AG04449 (cell line): ENCODE results near the gene LRBA.
"Not testable (repeated sequence)": the region's sequence is repeated elsewhere in the genome, so short reads cannot be mapped to it uniquely, and the experiment has no call there.

Source experiments
- CTCF ChIA-PET: fragments of 350-600 bp; formaldehyde crosslinking; extraction: SDS; loops from one replicate; lab custom pipeline; 2021; ENCODE audit warnings: antibody characterized with exemption; lab: Yijun Ruan, JAX
- POLR2A ChIA-PET: fragments of 400-600, 350-600 bp; formaldehyde crosslinking; extraction: SDS; loops from one replicate; lab custom pipeline; 2020; ENCODE audit warnings: antibody characterized with exemption, inconsistent platforms; lab: Yijun Ruan, JAX
- DNase-seq: peaks from one replicate; pipeline ENCODE4 v3.0.0-alpha.2; 2010; ENCODE audit warnings: low read depth, low spot score
- H3K4me3 ChIP-seq: 2 replicates; pipeline ENCODE4 v1.5.1; 2011; ENCODE audit warnings: low read depth, mild to moderate bottlenecking, control low read depth, low read length
- TF ChIP-seq, protein P1 (sequence below): IDR thresholded peaks from one replicate; pipeline ENCODE4 v1.5.1; 2011; ENCODE audit warnings: mild to moderate bottlenecking, moderate library complexity, low read length, control low read depth, inconsistent platforms; ENCODE audit not compliant: insufficient read depth; ENCODE audit errors: missing control alignments

Gene LRBA

DNA sequence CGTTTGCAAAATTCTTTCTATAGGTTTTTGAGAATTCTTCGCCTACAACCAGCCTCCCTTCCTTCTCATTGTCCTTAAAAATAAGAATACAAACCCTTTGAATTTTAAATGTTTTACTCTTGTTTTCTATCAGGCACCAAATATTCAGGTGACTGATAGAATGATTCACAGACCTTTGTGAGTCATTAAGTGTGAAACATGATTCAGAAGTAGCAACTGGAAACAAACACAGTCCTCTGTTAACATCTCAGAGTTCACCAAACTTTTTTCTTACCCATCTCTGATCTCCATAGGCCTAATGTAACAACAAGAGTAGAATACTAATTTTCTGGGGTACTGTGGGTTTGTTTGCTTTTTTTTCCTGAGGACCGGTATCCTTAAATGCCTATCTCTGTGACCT lies 496.5 kb downstream of the LRBA start:
- ChIA-PET POLR2A (no interaction called here), CTCF (no interaction called here)
- no peak overlapping the region for H3K4me3 ChIP-seq
- TF ChIP-seq, protein P1, sequence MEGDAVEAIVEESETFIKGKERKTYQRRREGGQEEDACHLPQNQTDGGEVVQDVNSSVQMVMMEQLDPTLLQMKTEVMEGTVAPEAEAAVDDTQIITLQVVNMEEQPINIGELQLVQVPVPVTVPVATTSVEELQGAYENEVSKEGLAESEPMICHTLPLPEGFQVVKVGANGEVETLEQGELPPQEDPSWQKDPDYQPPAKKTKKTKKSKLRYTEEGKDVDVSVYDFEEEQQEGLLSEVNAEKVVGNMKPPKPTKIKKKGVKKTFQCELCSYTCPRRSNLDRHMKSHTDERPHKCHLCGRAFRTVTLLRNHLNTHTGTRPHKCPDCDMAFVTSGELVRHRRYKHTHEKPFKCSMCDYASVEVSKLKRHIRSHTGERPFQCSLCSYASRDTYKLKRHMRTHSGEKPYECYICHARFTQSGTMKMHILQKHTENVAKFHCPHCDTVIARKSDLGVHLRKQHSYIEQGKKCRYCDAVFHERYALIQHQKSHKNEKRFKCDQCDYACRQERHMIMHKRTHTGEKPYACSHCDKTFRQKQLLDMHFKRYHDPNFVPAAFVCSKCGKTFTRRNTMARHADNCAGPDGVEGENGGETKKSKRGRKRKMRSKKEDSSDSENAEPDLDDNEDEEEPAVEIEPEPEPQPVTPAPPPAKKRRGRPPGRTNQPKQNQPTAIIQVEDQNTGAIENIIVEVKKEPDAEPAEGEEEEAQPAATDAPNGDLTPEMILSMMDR: no peak
- no peak for DNase-seq

DNA sequence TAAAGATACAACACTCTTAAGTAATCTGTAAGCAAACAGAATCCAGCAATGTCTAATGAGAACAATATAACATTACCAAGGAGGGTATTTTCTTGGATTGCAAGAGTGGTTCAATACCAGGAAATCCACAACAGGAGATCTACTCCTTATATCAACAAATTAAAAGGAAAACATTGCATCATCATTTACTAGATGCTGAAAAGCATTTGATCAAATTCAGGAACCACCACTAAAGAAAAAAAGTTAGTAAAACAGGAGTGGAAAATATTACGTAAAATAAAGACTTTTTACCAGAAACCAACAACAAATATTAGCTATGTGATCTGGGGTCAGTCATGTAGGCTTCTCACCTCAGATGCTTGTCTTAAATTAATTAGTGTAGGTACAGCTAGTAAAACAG lies 499.9 kb downstream of the LRBA start:
- ChIA-PET CTCF (interaction anchor here (1.4 to 1.6 kb wide), 2 partner anchors 13 to 14 kb away, joined by 3 to 4 read pairs; no protein-coding TSS in a partner anchor), POLR2A (no interaction called here)
- no peak overlapping the region for H3K4me3 ChIP-seq
- DNase-seq: no peak
- TF ChIP-seq, protein P1: no peak

DNA sequence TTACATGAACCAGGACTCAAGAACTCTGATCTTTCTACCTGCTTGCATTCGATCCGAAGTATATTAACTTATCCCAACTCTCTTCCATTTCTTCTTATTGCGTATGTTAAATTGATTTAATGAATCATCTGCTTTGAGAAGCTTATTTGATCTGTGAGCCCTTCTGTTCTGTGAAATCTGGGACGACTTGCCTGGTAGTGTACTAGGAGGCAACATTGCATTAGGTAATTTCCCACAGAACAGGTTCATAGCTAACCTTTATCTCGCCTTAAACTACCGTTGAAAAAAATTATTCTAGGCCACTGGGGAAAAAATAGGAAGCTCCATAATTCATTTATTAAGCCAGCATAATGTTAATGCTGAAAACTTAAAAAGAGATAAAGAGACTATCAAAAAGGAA lies 500.4 kb downstream of the LRBA start:
- ChIA-PET POLR2A (no interaction called here), CTCF (interaction anchor here (1.4 to 1.6 kb wide), 2 partner anchors 13 to 14 kb away, joined by 3 to 4 read pairs; no protein-coding TSS in a partner anchor)
- TF ChIP-seq, protein P1: no peak
- no peak for DNase-seq
- H3K4me3 ChIP-seq: no peak overlapping the region

DNA sequence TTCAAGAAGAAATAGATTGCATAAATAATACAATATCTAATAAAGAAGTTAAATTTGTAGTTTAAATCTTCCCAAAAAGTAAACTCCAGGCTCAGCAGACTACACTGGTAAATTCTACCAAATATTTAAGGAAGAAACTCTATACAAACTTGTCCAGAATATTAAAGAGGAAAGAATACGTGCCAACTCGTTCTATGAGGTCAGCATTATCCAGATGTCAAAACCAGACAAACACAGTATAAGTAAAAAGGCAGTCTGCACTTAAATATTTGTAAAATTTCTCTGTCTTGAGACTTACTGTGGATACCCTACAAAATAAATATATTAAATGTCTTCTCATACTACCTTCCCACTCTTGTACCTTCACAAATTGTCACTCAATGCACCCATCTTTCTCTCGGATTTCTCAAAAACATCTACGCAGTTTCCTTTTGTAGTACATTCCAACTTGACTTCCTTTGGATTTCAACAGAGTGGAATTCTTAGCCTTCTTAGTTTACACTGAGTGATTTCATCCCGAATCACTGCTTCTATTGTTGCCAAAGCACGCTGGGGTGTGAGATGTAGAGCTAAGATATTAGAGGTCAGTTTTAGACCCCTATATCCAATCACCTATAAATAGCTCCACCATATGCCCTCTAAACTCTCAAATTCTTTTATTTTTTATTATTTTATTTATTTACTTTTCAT lies 504.8 kb downstream of the LRBA start:
- ChIA-PET POLR2A (no interaction called here), CTCF (no interaction called here)
- H3K4me3 ChIP-seq: peak overlapping the region; percentile 2; the same call in 1 of the 2 replicates
- TF ChIP-seq, protein P1: no peak
- DNase-seq: peak; percentile 28

DNA sequence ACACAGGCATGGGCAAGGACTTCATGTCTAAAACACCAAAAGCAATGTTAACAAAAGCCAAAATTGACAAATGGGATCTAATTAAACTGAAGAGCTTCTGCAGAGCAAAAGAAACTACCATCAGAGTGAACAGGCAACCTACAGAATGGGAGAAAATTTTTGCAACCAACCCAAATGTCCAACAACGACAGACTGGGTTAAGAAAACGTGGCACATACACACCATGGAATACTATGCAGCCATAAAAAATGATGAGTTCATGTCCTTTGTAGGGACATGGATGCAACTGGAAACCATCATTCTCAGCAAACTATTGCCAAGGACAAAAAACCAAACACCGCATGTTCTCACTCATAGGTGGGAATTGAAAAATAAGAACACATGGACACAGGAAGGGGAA lies 507.4 kb downstream of the LRBA start:
- DNase-seq, H3K4me3 ChIP-seq, CTCF ChIA-PET, POLR2A ChIA-PET: not testable (repeated sequence)

DNA sequence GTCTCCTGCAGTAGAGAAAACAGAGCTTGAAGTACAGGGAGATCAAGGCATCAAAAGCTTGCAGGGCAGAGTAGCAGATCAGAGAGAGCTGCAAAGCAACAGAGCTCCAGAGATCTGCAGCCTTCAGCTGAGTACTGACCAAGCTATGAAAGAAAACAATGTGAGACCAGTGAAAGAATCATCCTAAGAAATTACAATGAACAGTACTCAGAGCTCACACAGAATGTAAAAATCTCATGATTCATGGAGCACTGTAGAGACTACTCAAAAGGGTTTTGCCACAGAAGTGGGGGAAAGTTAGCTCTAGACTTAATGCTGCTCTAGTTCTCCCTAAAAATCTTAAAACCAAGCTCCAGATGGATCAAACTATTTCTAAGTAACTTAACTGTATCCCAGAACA lies 513.1 kb downstream of the LRBA start:
- DNase-seq: no peak
- POLR2A ChIA-PET: no interaction called here

More for the DNA sequence above, 513.1 kb downstream of the LRBA start:
- no peak overlapping the region for H3K4me3 ChIP-seq
- CTCF ChIA-PET: interaction anchor here (1.0 kb wide), 1 partner anchor 12 kb away, joined by 3 read pairs; no protein-coding TSS in a partner anchor
- TF ChIP-seq, protein P1: no peak
